Fibroblast of villous mesenchyme (primary cell): ENCODE measurements around the gene CDK6. TPM values are rescaled to one million over a fixed set of nuclear protein-coding genes. Genes with fewer than 3 reads are reported as not detected.
"Not testable (repeated sequence)": the region's sequence is repeated elsewhere in the genome, so short reads cannot be mapped to it uniquely, and the experiment has no call there.

ENCODE experiments used
- DNase-seq: peaks from one replicate; pipeline ENCODE4 v3.0.0-alpha.2; 2010; ENCODE audit warnings: low read depth
- H3K4me3 ChIP-seq: 2 replicates; pipeline ENCODE4 v1.5.1; 2011; ENCODE audit warnings: low read depth, mild to moderate bottlenecking, low read length
- CTCF ChIP-seq: IDR thresholded peaks from 2 replicates; pipeline ENCODE4 v1.5.1; 2012; ENCODE audit warnings: low read depth, mild to moderate bottlenecking, low read length; ENCODE audit not compliant: insufficient read depth
- total RNA-seq: library from RNA; depleted of rRNA; stranded (reverse); fragments of >200 nt; gene quantifications from 2 replicates; pipeline ENCODE4 v1.2.3, GENCODE V29; 2012

CDK6 gene
- total RNA-seq, 1 donor, result 30.7 TPM

GRCh38 chr7:92766461-92767003 is 69.8 kb downstream of the CDK6 start:
- no peak overlapping the region for H3K4me3 ChIP-seq
- DNase-seq, result peak; percentile 54
- no peak for TF ChIP-seq CTCF

DNA sequence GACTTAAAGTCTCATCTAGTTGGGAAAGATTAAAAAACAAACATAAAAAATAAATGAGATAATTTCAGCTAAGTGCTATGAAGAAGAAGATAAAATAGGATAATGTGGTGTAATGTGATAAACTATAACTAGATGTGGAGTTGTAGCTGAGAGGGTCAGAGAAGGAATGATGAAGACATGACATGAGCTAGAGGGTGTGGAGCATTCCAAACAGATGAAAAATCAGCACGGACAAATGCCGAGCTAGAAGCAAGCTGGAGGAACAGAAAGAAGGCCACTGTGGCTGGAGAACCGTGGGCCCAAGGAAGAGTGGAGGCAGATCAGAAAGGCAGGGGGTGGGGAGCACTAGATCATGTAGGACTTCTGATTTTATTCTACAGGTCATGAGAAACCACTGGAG is 70.6 kb downstream of the CDK6 start:
- no peak for TF ChIP-seq CTCF
- peak; percentile 77 for DNase-seq
- H3K4me3 ChIP-seq, result no peak overlapping the region

DNA sequence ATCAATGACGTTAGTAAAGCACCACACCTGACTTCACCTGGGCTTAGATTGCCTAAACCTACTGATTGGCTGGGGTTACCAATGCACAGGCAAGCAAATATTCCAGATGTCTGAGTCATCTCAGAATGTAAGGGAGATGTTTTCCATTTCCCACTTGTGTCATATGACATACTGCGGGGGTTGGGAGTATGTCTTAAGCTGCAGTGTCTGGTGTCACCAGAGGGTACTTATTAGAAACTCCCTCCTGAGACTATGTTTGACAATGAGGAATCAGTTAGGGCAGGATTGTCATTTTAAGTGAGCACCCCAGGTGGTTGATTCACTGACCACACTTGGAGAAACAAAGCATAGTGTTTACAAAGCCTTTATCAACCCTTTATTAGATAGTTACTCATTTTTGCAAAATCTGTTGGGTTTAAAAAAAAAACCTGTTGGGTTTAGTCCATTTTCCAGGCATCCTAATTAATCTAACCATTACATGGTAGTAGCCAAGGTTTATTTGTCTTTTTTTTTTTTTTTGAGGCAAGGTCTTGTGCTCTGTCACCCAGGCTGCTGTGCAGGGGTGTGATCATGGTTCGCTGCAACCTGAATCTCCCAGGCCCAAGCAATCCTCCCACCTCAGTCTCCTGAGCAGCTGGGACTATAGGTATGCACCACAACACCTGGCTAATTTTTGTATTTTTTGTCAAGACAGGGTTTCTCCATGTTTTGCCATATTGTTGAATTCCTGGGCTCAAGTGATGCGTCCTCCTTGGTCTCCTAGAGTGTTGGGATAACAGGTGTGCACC is 72.5 kb downstream of the CDK6 start:
- DNase-seq, result peak; percentile 61
- H3K4me3 ChIP-seq, result no peak overlapping the region
- TF ChIP-seq CTCF, result no peak

DNA sequence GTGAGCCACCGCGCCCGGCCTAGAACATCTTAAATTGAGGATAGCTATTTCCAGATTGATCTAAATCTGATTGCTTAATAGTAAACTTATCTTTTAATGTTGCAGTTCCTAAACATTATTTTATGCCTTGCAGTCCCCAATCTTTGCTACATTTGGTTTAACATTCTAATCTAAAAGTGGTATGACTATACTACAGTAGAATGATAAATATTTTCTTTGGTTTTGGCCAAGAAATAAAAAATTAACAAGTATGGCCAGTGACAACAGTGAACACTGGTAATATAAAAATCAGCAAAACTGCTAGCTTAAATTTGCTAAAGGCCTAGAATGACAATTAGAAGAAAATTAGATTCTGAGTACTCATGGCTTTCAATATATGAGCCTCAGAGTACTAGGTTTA is 73.5 kb downstream of the CDK6 start:
- no peak for TF ChIP-seq CTCF
- no peak overlapping the region for H3K4me3 ChIP-seq
- no peak for DNase-seq

DNA sequence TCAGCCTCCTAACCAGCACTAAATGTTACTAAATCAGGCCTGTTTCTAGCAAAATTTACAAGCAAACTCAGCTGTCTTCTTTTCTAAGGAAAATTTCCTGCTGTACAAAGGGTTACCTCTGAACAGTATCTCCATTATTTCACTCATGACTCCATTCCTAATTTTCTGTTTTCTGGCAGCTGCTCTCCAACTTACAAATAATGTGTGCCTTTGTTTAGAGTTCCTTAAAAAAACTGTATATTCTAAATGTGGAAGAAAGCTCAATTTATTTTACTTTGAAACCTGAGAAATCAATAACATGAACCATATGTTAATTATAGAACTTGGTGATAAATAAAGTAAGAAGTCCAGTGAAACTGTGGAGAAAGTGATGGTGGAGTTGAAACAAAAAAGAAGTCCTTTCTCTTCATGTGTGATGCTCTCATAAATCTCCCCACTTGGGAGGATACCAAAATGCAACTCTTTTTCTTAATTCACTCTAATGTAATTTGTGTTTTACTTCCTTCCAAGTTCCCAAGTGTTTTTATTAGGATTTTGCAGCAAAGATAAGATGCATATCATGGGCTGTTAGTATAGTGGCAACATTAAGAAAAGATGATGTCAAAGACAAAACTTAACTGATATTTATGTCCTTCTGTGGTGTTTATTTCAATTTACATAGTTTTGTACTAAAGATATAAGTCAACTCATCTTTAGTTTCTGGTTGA is 74.8 kb downstream of the CDK6 start:
- no peak overlapping the region for H3K4me3 ChIP-seq
- TF ChIP-seq CTCF, result no peak
- DNase-seq, result no peak

DNA sequence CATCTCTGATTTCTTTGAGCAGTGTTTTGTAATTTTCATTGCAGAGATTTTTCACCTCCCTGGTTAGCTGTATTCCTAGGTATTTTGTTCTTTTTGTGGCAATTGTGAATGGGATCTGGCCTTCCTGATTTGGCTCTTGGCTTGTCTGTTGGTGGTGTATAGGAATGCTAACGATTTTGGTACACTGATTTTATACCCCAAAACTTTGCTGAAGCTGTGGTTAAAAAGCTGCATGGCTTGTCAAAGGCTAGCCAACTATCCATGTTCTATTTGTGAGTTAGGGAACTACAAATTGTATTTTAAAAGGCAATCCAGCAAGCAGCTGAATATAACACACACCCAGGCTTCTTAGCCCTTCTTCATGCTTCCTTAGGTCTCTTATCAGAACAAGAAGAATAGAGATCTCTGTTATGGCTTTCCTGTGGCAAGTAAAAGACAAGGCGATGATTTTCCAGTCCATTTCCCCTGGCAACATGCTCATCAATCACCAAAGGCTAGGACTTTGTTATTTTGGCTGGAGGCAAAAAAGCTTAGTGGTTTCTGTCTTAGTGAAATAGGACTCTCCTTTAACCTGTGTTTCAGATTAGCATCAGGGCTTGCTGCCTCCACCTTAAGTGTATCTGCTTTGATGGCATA is 77.5 kb downstream of the CDK6 start:
- H3K4me3 ChIP-seq, result no peak overlapping the region
- DNase-seq, result no peak
- TF ChIP-seq CTCF, result no peak

DNA sequence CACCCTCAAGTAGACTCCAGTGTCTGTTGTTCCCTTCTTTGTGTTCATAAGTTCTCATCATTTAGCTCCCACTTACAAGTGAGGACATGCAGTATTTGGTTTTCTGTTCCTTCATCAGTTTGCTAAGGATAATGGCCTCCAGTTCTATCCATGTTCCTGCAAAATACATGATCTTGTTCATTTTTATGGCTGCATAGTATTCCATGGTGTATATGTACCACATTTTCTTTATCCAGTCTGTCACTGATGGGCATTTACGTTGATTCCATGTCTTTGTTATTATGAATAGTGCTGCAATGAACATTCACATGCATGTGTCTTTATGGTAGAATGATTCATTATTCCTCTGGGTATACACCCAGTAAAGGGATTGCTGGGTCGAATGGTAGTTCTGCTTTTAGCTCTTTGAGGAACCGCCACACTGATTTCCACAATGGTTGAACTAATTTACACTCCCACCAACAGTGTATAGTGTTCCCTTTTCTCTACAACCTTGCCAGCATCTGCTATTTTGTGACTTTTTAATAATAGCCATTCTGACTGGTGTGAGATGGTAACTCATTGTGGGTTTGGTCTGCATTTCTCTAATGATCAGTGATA is 79.0 kb downstream of the CDK6 start:
- H3K4me3 ChIP-seq, DNase-seq: not testable (repeated sequence)
